OCI-LY3 (cell line): ENCODE data around the gene KDM8.
"Not testable (repeated sequence)": the region's sequence is repeated elsewhere in the genome, so short reads cannot be mapped to it uniquely, and the experiment has no call there.

ENCODE experiments used
- EZH2phosphoT487 ChIP-seq: fragments of 200-600 bp; shearing (Covaris generic); IDR thresholded peaks from 2 replicates; pipeline ENCODE4 v1.6.1; 2018; ENCODE audit warnings: antibody characterized with exemption, mixed run types, low read depth
- TF ChIP-seq, protein P1 (sequence below): fragments of 200-600, 300-600 bp; sonication (generic); IDR thresholded peaks from 2 replicates; pipeline ENCODE4 v1.5.1; 2014; ENCODE audit warnings: antibody characterized with exemption, low read length, low read depth

DNA sequence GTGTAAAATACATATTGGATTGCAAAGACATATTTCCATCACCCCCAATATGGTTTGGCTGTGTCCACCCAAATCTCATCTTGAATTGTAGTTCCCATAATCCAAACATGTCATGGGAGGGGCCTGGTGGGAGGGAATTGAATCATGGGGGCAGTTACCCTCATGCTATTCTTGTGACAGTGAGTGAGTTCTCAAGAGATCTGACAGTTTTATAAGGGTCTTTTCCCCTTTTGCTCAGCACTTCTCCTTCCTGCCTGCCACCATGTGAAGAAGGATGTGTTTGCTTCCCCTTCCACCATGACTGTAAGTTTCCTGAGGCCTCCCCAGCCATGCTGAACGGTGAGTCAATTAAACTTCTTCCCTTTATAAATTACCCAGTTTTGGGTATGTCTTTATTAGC lies 43.8 kb downstream of the KDM8 start:
- not testable (repeated sequence) for TF ChIP-seq EZH2phosphoT487
- TF ChIP-seq, protein P1, sequence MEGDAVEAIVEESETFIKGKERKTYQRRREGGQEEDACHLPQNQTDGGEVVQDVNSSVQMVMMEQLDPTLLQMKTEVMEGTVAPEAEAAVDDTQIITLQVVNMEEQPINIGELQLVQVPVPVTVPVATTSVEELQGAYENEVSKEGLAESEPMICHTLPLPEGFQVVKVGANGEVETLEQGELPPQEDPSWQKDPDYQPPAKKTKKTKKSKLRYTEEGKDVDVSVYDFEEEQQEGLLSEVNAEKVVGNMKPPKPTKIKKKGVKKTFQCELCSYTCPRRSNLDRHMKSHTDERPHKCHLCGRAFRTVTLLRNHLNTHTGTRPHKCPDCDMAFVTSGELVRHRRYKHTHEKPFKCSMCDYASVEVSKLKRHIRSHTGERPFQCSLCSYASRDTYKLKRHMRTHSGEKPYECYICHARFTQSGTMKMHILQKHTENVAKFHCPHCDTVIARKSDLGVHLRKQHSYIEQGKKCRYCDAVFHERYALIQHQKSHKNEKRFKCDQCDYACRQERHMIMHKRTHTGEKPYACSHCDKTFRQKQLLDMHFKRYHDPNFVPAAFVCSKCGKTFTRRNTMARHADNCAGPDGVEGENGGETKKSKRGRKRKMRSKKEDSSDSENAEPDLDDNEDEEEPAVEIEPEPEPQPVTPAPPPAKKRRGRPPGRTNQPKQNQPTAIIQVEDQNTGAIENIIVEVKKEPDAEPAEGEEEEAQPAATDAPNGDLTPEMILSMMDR = not testable (repeated sequence)
